ENCODE data around the gene PRR7.

Gene PRR7

GRCh38 chr5:177425196-177425800 is 21.3 kb upstream of the PRR7 start:
- DNase-seq (ENCODE audit: low read depth): no peak

DNA sequence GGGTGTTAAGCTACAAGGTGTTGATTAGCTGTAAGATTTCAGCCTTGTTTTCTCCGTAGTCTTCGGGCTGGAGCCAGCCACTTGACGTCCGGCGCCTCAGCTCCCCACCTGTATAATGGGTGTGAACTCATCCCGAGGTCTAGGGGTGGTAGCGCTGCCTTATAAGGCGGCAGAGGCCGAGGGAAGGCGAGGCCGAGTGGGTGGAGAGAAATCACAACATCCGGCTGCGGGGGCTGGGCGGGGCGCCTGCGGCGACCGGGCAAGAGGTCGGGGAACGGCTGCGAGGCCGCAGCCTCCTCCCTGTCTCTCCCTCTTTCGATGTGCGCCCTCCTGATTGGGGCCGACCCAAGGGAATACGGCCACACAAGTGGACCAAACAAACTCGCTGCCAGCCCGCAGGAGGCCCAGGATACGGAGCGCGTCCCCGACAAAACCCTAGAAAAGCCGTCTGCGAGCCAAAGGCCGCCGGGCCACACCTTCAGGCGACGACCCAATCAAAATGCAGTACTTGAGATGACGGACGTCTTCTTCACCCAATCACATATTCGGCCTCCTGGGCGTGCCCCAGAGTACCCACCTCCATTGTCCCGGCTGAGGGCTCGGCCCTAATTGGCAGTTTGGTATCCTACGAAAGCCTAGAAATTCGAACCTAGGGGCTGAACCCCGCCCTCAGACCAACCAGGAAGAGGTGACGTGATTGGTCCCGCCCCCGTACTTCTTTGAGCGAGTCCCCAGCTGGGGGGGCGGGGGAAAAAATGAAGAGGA is 20.6 kb upstream of the PRR7 start:
- peak; percentile 100 for DNase-seq (ENCODE audit: low read depth)

DNA sequence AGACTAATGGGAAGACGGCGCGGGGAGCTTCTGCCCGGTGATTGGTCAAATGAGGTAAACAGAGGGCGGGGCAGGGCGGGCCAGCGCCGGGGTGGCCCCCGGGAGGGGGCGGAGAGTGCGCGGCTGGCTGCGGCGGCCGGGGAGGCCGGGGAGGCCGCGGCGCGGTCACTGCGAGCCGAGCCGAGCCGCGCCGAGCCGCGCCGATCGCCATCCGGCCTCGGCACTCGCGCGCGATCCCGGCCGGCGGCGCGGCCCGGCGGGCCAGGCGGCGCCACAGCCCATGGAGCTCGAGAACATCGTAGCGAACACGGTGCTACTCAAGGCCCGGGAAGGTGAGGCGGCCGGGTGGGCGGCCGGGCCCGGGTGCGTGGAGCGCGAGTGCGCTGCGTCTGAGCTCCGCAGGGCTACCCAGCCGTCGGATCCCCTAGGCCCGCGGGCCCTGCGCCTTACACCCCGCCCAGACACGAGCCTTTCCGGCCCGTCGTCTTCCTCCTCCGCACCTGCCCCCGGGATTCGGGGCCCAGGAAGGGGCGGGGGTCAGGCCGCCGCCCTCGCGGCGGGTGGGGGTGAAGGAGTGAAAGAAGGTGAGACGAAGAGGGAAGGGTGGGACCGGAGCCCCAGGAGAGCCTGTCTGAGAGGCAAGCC is 19.9 kb upstream of the PRR7 start, which contains the start of gene GRK6:
Gene GRK6, plus strand, starts transcription at position 111 of the 645 bp plus-strand sequence. Its CDS starts 170 bp downstream, at position 281.
- DNase-seq (ENCODE audit: low read depth): no peak

- peak; percentile 27 for DNase-seq (ENCODE audit: low read depth)
These were observed 19.3 kb upstream of the PRR7 start for GRCh38 chr5:177427211-177427822.

GRCh38 chr5:177427919-177428573 is 18.6 kb upstream of the PRR7 start:
- no peak for DNase-seq (ENCODE audit: low read depth)

DNA sequence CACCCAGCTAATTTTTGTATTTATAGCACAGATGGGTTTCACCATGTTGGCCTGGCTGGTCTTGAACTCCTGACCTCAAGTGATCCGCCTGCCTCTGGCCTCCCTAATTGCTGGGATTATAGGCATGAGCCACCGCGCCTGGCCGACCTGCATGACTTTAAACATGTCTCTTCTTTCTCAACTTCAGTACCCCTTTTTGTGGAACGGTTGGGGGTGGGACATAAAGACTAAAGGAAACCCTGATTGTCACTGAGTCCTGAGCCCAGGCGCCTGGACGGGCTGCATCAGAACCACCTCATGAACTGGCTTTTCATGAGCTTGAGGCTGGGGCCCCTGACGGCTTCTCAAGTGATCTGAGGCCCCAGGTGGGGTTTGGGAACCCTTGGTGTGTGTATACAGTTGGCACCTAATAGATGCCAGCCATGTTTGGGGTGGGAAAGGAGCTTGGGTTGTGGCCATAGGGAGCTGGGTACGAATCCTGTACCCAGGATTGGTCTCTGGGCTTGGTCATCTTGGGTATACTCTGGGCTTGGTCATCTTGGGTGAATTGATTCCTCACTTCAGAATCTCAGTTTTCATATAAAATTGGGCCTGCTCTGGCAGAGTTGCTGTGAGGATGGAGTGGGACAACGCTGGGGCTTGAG is 17.9 kb upstream of the PRR7 start:
- no peak for DNase-seq (ENCODE audit: low read depth)

DNA sequence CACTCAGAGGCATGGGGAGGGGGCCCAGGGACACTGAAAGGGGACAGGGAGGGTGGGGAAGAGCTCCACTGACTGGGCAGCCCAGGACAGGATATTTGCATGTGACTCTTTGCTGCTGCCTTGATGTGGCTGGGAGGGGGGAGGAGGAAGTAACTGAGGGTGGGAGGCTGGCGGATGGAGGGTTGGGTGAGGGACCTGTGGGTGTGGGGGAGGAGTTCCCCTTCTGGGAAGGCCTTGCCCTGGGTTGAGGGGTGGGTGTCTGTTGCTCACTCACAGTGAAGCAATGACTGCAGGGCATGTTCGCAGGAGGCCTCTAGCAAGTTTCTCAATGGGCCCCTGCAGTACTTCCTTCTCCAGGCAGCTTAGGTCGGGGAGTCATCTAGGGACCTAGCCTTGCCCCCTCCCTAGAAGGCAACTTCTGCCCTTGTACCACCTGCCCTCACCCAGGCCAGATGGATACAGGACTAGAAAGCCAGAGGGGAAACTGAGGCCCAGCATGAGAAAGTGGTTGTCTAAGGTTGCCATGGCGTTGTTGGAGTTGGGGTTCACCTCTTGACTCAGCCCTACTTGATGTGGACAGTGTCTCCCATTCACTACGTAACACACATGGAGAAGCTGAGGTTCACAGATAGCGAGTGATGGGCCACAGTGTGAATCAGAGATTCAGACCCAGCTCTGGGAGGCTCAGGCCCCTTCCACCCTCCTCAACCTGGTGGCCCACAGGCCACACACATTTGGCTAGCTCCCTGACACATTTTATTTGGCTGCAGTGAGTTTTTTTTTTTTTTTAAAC is 17.2 kb upstream of the PRR7 start:
- no peak for DNase-seq (ENCODE audit: low read depth)

GRCh38 chr5:177430140-177430951 is 16.3 kb upstream of the PRR7 start:
- no peak for DNase-seq (ENCODE audit: low read depth)

GRCh38 chr5:177430972-177431316 is 15.7 kb upstream of the PRR7 start:
- DNase-seq (ENCODE audit: low read depth): no peak

DNA sequence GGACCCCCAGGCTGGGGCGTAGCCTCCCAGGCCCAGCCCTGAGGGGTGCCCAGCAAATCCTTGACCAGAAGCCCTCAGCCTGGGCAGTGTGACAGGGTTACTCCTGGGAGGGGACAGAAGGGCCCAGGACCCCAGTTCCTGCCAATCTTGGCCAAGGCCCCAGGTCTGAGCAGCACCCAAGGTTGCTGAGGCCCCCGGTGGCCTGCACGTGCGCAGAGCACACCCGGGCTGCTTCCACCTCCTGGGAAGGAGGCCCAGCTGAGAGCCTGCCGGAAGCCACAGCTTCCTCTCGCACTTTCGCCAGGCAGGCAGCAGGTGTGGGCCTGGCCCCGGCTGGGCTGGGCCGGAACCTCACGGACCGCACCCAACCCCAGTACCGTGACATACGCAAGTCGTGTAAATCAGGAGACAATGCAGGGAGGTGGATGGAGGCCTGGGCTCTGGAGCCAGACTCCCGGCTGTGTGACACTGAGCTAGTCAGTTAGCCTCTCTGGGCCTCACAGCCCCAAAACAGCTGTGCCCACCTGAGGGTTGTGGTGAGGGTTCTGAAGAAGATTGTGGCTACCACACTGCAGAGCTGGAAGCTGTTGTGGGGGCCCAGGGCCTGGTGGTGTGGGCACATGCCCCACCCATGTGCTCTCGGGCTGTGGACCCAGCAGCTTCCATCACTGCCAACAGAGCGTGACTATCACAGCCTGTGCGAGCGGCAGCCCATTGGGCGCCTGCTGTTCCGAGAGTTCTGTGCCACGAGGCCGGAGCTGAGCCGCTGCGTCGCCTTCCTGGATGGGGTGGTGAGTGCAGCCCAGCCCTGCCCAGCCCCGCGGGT is 15.1 kb upstream of the PRR7 start:
- DNase-seq (ENCODE audit: low read depth): no peak

DNA sequence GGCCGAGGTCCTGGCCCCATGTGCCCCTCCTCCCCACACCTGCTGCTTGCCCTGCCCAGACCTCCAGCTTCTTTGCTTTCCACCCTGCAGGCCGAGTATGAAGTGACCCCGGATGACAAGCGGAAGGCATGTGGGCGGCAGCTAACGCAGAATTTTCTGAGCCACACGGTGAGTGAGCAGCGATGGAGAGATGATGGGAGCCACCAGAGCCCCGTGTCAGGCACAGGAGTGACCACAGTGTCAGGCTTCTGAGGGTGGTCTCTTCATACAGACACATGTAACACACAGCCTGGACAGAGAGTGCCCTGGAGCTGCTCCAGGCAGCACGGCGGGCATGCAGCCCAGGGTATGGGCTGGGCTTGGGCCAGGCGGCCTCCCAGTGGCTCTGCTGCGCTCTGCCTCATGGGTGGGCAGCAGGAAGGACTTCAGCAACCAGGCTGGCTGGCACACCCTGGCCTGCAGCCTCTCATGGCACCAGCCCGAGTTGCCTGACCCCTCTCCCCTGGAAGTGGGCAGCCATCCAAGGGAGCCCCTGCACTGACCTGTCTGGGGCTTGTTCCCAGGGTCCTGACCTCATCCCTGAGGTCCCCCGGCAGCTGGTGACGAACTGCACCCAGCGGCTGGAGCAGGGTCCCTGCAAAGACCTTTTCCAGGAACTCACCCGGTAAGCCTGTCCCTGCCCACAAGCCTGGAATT is 14.3 kb upstream of the PRR7 start:
- no peak for DNase-seq (ENCODE audit: low read depth)

DNA sequence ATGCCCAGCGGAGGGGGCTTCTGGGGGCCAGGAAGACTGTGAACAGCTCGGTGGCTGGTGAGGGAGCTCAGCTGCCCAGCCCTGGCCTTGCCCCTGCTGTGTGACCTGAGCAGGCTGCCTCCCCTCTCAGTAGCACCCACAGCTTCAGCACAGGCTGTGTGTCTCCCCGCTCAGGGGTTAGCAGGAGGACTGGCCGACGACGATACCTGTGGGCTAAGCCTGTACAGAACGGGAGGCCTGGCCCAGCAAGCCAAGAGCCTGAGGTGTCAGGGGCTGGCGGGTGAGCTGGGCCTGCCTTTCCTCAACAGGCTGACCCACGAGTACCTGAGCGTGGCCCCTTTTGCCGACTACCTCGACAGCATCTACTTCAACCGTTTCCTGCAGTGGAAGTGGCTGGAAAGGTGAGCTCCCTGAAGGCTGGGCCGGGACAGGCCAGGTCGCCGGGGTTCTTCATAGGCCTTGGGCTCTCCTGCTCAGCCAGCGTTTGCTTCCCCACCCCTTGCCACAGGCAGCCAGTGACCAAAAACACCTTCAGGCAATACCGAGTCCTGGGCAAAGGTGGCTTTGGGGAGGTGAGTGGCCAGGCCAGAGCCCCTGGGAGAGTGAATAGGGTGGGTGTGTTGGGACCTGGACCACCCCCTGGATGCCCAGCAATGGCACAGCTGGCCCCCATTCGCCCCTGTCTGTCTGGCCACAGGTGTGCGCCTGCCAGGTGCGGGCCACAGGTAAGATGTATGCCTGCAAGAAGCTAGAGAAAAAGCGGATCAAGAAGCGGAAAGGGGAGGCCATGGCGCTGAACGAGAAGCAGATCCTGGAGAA is 13.6 kb upstream of the PRR7 start:
- no peak for DNase-seq (ENCODE audit: low read depth)

- no peak for DNase-seq (ENCODE audit: low read depth)
These were observed 12.9 kb upstream of the PRR7 start for GRCh38 chr5:177433658-177434217.

GRCh38 chr5:177434437-177434836 is 12.2 kb upstream of the PRR7 start:
- no peak for DNase-seq (ENCODE audit: low read depth)

- no peak for DNase-seq (ENCODE audit: low read depth)
These were observed 11.5 kb upstream of the PRR7 start for GRCh38 chr5:177434942-177435738.

DNA sequence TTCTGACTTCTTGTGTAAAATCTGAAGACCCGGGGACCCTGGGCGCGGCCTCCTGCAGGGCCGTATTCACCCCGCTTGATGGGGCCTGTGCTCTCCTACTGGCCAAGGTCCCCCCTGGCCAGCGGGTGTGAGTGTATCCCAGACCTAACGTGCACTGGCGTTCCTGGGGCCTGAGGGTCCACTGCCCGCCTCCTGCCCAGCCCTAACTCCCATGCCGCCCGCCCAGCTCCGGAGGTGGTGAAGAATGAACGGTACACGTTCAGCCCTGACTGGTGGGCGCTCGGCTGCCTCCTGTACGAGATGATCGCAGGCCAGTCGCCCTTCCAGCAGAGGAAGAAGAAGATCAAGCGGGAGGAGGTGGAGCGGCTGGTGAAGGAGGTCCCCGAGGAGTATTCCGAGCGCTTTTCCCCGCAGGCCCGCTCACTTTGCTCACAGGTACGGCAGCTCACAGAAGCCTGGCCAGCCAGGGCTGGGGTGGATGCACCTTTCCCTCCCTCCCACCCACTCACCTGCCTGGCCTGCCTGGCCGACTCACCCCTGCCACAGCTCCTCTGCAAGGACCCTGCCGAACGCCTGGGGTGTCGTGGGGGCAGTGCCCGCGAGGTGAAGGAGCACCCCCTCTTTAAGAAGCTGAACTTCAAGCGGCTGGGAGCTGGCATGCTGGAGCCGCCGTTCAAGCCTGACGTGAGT is 10.6 kb upstream of the PRR7 start:
- no peak for DNase-seq (ENCODE audit: low read depth)
